Heart left ventricle (tissue), 16 donors: Measurements from ENCODE around the gene VENTX. TPM values are rescaled to one million over a fixed set of nuclear protein-coding genes. Genes with fewer than 3 reads are reported as not detected.

Source experiments
- ATAC-seq, 4 donors: fragments of 200-7000 bp; cut with Tn5 transposase; one replicate each; pipeline ENCODE4 v1.9.1; 2020 to 2022; ENCODE audit warnings: moderate library complexity in 4 of 4, mild to moderate bottlenecking in 3 of 4, moderate number of reproducible peaks in 1 of 4
- DNase-seq, 5 donors: peaks; one replicate each; pipeline ENCODE4 v3.0.0-alpha.2; 2020
- H3K27ac ChIP-seq, 12 donors: fragments of 200-600 bp; sonication (generic) in 4 of 12; one replicate each; pipeline versions ENCODE4 v1.5.0 to v1.8.0; 2016 to 2022; ENCODE audit warnings: mild to moderate bottlenecking in 2 of 12
- H3K27me3 ChIP-seq, 9 donors: fragments of 200-600 bp; sonication (generic) in 2 of 9; one replicate each; pipeline versions ENCODE4 v1.5.1 to v1.8.0; 2016 to 2022; ENCODE audit warnings: mild to moderate bottlenecking in 3 of 9
- H3K36me3 ChIP-seq, 9 donors: fragments of 200-600 bp; sonication (generic) in 2 of 9; one replicate each; pipeline versions ENCODE4 v1.5.0 to v1.8.0; 2018 to 2022; ENCODE audit warnings: mild to moderate bottlenecking in 2 of 9
- H3K4me1 ChIP-seq, 12 donors: fragments of 200-600 bp; sonication (generic) in 4 of 12; one replicate each; pipeline versions ENCODE4 v1.5.0 to v1.8.0; 2016 to 2022; ENCODE audit warnings: mild to moderate bottlenecking in 3 of 12
- H3K4me3 ChIP-seq, 12 donors: fragments of 200-600 bp; sonication (generic) in 4 of 12; one replicate each; pipeline versions ENCODE4 v1.5.0 to v1.8.0; 2017 to 2022; ENCODE audit warnings: mild to moderate bottlenecking in 9 of 12, moderate library complexity in 4 of 12
- H3K9me3 ChIP-seq, 12 donors: fragments of 200-600 bp; sonication (generic) in 4 of 12; one replicate each; pipeline versions ENCODE4 v1.5.0 to v1.8.0; 2016 to 2022; ENCODE audit warnings: mild to moderate bottlenecking in 1 of 12
- CTCF ChIP-seq, 12 donors: fragments of 200-600 bp; sonication (generic) in 4 of 12; IDR thresholded peaks; one replicate each; pipeline versions ENCODE4 v1.5.0 to v1.8.0; 2018 to 2022; ENCODE audit warnings: antibody characterized with exemption in 12 of 12, mild to moderate bottlenecking in 5 of 12
- POLR2A ChIP-seq, 2 donors: fragments of 450-650 bp; IDR thresholded peaks; one replicate each; pipeline ENCODE4 v1.6.1; 2017; ENCODE audit warnings: antibody characterized with exemption in 2 of 2, mild to moderate bottlenecking in 2 of 2, moderate library complexity in 2 of 2
- WGBS, 4 donors: extraction: QIAGEN DNeasy Blood & Tissue Kit in 2 of 4; methylation state at CpG; one replicate each; pipeline versions ENCODE4 v1.1.5 to v1.1.7; 2013 to 2018; 5-methylcytosine and 5-hydroxymethylcytosine counted together
- intact Hi-C, 10 donors: fragments of 100-400 bp; cut with DNase I; formaldehyde crosslinking; loops; one replicate each; pipeline versions ENCODE4 v1.11.1 to v1.14.2; 2022
- polyA plus RNA-seq, 2 donors: library from polyadenylated mRNA; stranded (reverse); fragments of 200-250 nt; gene quantifications; one replicate each; pipeline ENCODE4 v1.2.3, GENCODE V29; 2013
- total RNA-seq, 9 donors: library from RNA; depleted of rRNA in 2 of 9; stranded (reverse); fragments of >200 nt in 2 of 9; fragmentation: NEBNext Ultra II Directional in 3 of 9; extraction: Animal tissue kit (Norgen Biotek cat#: 25700) in 3 of 9; gene quantifications; one replicate each; pipeline versions ENCODE4 v1.1.0 to v1.2.4, GENCODE V29; 2016 to 2023
- donor health status: ischemic (EF 13 %, LVEDD 7.1; RV severe dilation, severe dysfunction).
- donor health status: healthy with polysubstance abuse.
- donor health status: DM: no; HTN: yes; CAD: no.
- donor health status: DM: no; HTN: no; CAD: no.
- donor health status: ischemic (EF 25% LVEDD 6.9; RV normal size, moderate dysfunction).
- donor health status: ischemic (EF 25% LVEDD 5.7; RV mildly dilated, moderate dysfunction).
- donor health status: healthy.
- donor health status: DM: yes; HTN: yes; CAD: no.
- donor health status: ischemic (EF 35%, LVEDD 5.7; RV mildly dilated, moderate dysfunction).
- donor health status: nonischemic (EF 11% LVEDD 7.7; RV severe dilation, severe dysfunction).
- donor health status: DM: yes; HTN: yes; CAD: no.
- donor health status: PGD.
- donor health status: ischemic (EF 29% LVEDD 5.4; RV normal size, mild dysfunction).
- donor health status: nonischemic (EF 23%, LVEDD 6.1; RV moderate dilation, normal function).

The VENTX gene
- total and polyA plus RNA-seq, 11 donors: 0.29 to 2.3 (median 0.58) TPM

GRCh38 chr10:133245439-133246235, 8.0 kb downstream of the VENTX start:
- H3K36me3 ChIP-seq: no peaks in the 10 kb centered on the region
- no peaks in the 10 kb centered on the region for H3K9me3 ChIP-seq
- DNase-seq (no peak), ATAC-seq (no peak)
- no peak for TF ChIP-seq CTCF (IDR thresholded peaks at IDR 0.05)
- no peak for TF ChIP-seq POLR2A (IDR thresholded peaks at IDR 0.05)
- intact Hi-C loops: no loop called here
- peaks cover 0 to 81% (median 35%) of the 10 kb centered on the region in 9 donors for H3K27me3 ChIP-seq
- H3K27ac ChIP-seq: no peak overlapping the region
- 40 to 53% (median 44%) methylated on average over 26 to 33 of the region's 33 CpGs for WGBS, 4 donors
- peaks cover 0 to 15% (median 0%) of the 10 kb centered on the region in 12 donors for H3K4me1 ChIP-seq
- no peak overlapping the region for H3K4me3 ChIP-seq

- Histone ChIP-seq H3K4me1 (peaks cover 0 to 9% (median 0%) of the 10 kb centered on the region in 12 donors), H3K4me3 (no peak overlapping the region), H3K9me3 (no peaks in the 10 kb centered on the region), H3K27me3 (peaks cover 0 to 76% (median 31%) of the 10 kb centered on the region in 9 donors), H3K27ac (no peak overlapping the region), H3K36me3 (no peaks in the 10 kb centered on the region)
- DNase-seq: no peak
- intact Hi-C loops: no loop called here
- TF ChIP-seq POLR2A (IDR thresholded peaks at IDR 0.05) (no peak), CTCF (IDR thresholded peaks at IDR 0.05) (no peak)
- no peak for ATAC-seq
- 42 to 60% (median 54%) methylated on average over 12 of the region's 12 CpGs for WGBS, 4 donors
Observed at GRCh38 chr10:133246236-133246626, 8.6 kb downstream of the VENTX start.

- Histone ChIP-seq H3K27me3 (peaks cover 0 to 70% (median 27%) of the 10 kb centered on the region in 9 donors), H3K9me3 (no peaks in the 10 kb centered on the region), H3K4me1 (peaks cover 0 to 8% (median 0%) of the 10 kb centered on the region in 12 donors), H3K36me3 (no peaks in the 10 kb centered on the region), H3K4me3 (no peak overlapping the region), H3K27ac (no peak overlapping the region)
- no peak for DNase-seq
- no peak for ATAC-seq
- intact Hi-C loops: no loop called here
- 45 to 64% (median 58%) methylated on average over 12 to 36 of the region's 36 CpGs for WGBS, 4 donors
- TF ChIP-seq POLR2A (IDR thresholded peaks at IDR 0.05) (no peak), CTCF (IDR thresholded peaks at IDR 0.05) (no peak)
Observed at GRCh38 chr10:133247681-133248333, 10.2 kb downstream of the VENTX start.

- Histone ChIP-seq H3K4me1 (peaks cover 0 to 8% (median 0%) of the 10 kb centered on the region in 12 donors), H3K27ac (no peak overlapping the region), H3K36me3 (no peaks in the 10 kb centered on the region), H3K27me3 (peaks cover 0 to 64% (median 27%) of the 10 kb centered on the region in 9 donors), H3K4me3 (no peak overlapping the region), H3K9me3 (no peaks in the 10 kb centered on the region)
- TF ChIP-seq POLR2A (IDR thresholded peaks at IDR 0.05) (no peak), CTCF (IDR thresholded peaks at IDR 0.05) (no peak)
- WGBS, 4 donors: 81 to 100% (median 86%) methylated on average over 1 to 12 of the region's 12 CpGs
- ATAC-seq: no peak
- no peak for DNase-seq
- intact Hi-C loops: no loop called here
Observed at GRCh38 chr10:133248334-133248715, 10.7 kb downstream of the VENTX start.
